Measurements from ENCODE around the gene FCER1G. TPM values are rescaled to one million over a fixed set of nuclear protein-coding genes. Genes with fewer than 3 reads are reported as not detected.
A peak's percentile ranks its signal among the peaks of the same experiment; 100 is the strongest.

Gene FCER1G
- total RNA-seq, 2 donors from 2014 or later, result 0.68 to 0.69 TPM

GRCh38 chr1:161168906-161169305 lies 46.2 kb upstream of the FCER1G start:
- H3K27me3 ChIP-seq (ENCODE audit: control insufficient read depth, insufficient read depth, low read length, poor library complexity, severe bottlenecking), result no peaks in the 10 kb centered on the region
- H3K36me3 Mint-ChIP-seq (ENCODE audit: low read depth), result peaks cover 36% of the 10 kb centered on the region
- H3K4me1 Mint-ChIP-seq, result peaks cover 15% of the 10 kb centered on the region
- H3K27ac Mint-ChIP-seq, result no peak overlapping the region
- H3K9ac ChIP-seq (ENCODE audit: extremely low read depth, low read length, poor library complexity, severe bottlenecking), result no peak overlapping the region
- H3K4me3 Mint-ChIP-seq, result no peak overlapping the region
- H3K9me3 ChIP-seq (ENCODE audit: control insufficient read depth, low read length), result no peaks in the 10 kb centered on the region
- WGBS, 2 experiments (ENCODE audit: insufficient coverage in 1 of 2, insufficient read length in 1 of 2), result 94 to 98% methylated on average over 7 to 9 of the region's 9 CpGs
- H3K27ac ChIP-seq (ENCODE audit: low read depth, low read length), result no peak overlapping the region
- peaks cover 59% of the 10 kb centered on the region for H3K36me3 ChIP-seq (ENCODE audit: control insufficient read depth, insufficient read depth, low read length)
- no peak overlapping the region for H3K4me3 ChIP-seq (ENCODE audit: low read length)
- peaks cover 5% of the 10 kb centered on the region for H3K4me1 ChIP-seq (ENCODE audit: control insufficient read depth, insufficient read depth, low read length)
- H3K27me3 Mint-ChIP-seq (ENCODE audit: insufficient read depth), result no peaks in the 10 kb centered on the region
- no peak for DNase-seq
- H3K9me3 Mint-ChIP-seq, result no peaks in the 10 kb centered on the region
- TF ChIP-seq CTCF (conservative IDR thresholded peaks at IDR 0.05), result no peak

- no peaks in the 10 kb centered on the region for H3K27me3 ChIP-seq (ENCODE audit: control insufficient read depth, insufficient read depth, low read length, poor library complexity, severe bottlenecking)
- H3K4me1 ChIP-seq (ENCODE audit: control insufficient read depth, insufficient read depth, low read length), result no peaks in the 10 kb centered on the region
- 77 to 90% methylated on average over 3 to 5 of the region's 5 CpGs for WGBS, 2 experiments (ENCODE audit: insufficient coverage in 1 of 2, insufficient read length in 1 of 2)
- no peak overlapping the region for H3K4me3 ChIP-seq (ENCODE audit: low read length)
- no peaks in the 10 kb centered on the region for H3K9me3 Mint-ChIP-seq
- peaks cover 6% of the 10 kb centered on the region for H3K4me1 Mint-ChIP-seq
- no peaks in the 10 kb centered on the region for H3K9me3 ChIP-seq (ENCODE audit: control insufficient read depth, low read length)
- H3K27ac ChIP-seq (ENCODE audit: low read depth, low read length), result no peak overlapping the region
- H3K4me3 Mint-ChIP-seq, result no peak overlapping the region
- H3K36me3 Mint-ChIP-seq (ENCODE audit: low read depth), result peaks cover 47% of the 10 kb centered on the region
- no peak overlapping the region for H3K9ac ChIP-seq (ENCODE audit: extremely low read depth, low read length, poor library complexity, severe bottlenecking)
- TF ChIP-seq CTCF (conservative IDR thresholded peaks at IDR 0.05), result peak; percentile 56
- no peaks in the 10 kb centered on the region for H3K27me3 Mint-ChIP-seq (ENCODE audit: insufficient read depth)
- H3K27ac Mint-ChIP-seq, result no peak overlapping the region
- peaks cover 59% of the 10 kb centered on the region for H3K36me3 ChIP-seq (ENCODE audit: control insufficient read depth, insufficient read depth, low read length)
- no peak for DNase-seq
Measured at GRCh38 chr1:161171191-161171590, 43.9 kb upstream of the FCER1G start.

- no peak overlapping the region for H3K9ac ChIP-seq (ENCODE audit: extremely low read depth, low read length, poor library complexity, severe bottlenecking)
- no peak for DNase-seq
- H3K27me3 ChIP-seq (ENCODE audit: control insufficient read depth, insufficient read depth, low read length, poor library complexity, severe bottlenecking), result no peaks in the 10 kb centered on the region
- H3K4me1 ChIP-seq (ENCODE audit: control insufficient read depth, insufficient read depth, low read length), result no peaks in the 10 kb centered on the region
- Mint-ChIP-seq H3K27me3 (ENCODE audit: insufficient read depth) (no peaks in the 10 kb centered on the region), H3K4me1 (peaks cover 11% of the 10 kb centered on the region), H3K27ac (no peak overlapping the region), H3K4me3 (no peak overlapping the region), H3K9me3 (no peaks in the 10 kb centered on the region), H3K36me3 (ENCODE audit: low read depth) (peaks cover 47% of the 10 kb centered on the region)
- H3K36me3 ChIP-seq (ENCODE audit: control insufficient read depth, insufficient read depth, low read length), result peaks cover 59% of the 10 kb centered on the region
- no peak for TF ChIP-seq CTCF (conservative IDR thresholded peaks at IDR 0.05)
- no peak overlapping the region for H3K4me3 ChIP-seq (ENCODE audit: low read length)
- WGBS, 2 experiments (ENCODE audit: insufficient coverage in 1 of 2, insufficient read length in 1 of 2), result 94 to 98% methylated on average over 9 to 12 of the region's 12 CpGs
- H3K9me3 ChIP-seq (ENCODE audit: control insufficient read depth, low read length), result no peaks in the 10 kb centered on the region
- H3K27ac ChIP-seq (ENCODE audit: low read depth, low read length), result no peak overlapping the region
Measured at GRCh38 chr1:161171696-161172095, 43.4 kb upstream of the FCER1G start.

All from endodermal cell (in vitro differentiated cells).